ENCODE measurements around the gene ARHGEF7.
"Not testable (repeated sequence)": the region's sequence is repeated elsewhere in the genome, so short reads cannot be mapped to it uniquely, and the experiment has no call there.

Gene ARHGEF7

GRCh38 chr13:111189516-111189915 is 74.4 kb downstream of the ARHGEF7 start:
- DNase-seq (ENCODE audit: low read depth in 2 of 3, low spot score in 2 of 3): not testable (repeated sequence)

- not testable (repeated sequence) for DNase-seq (ENCODE audit: low read depth in 2 of 3, low spot score in 2 of 3)
Measured at GRCh38 chr13:111193223-111193622, 78.1 kb downstream of the ARHGEF7 start.

DNA sequence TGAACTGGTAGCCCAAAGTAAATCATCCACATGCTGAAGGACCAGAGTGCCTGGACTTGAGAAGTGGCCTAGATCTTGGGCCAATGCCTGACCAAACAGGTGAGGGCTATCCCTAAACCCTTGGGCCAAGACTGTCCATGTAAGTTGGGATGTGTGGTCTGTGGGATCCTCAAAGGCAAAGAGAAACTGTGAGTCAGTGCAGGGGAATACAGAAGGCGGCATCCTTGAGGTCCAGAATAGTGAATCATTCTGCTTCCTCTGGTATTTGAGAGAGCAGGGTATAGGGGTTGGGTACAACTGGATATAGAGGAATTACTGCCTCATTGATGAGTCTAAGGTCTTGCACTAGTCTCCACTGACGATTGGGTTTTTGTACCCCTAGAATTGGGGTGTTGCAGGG is 79.5 kb downstream of the ARHGEF7 start:
- not testable (repeated sequence) for DNase-seq (ENCODE audit: low read depth in 2 of 3, low spot score in 2 of 3)

DNA sequence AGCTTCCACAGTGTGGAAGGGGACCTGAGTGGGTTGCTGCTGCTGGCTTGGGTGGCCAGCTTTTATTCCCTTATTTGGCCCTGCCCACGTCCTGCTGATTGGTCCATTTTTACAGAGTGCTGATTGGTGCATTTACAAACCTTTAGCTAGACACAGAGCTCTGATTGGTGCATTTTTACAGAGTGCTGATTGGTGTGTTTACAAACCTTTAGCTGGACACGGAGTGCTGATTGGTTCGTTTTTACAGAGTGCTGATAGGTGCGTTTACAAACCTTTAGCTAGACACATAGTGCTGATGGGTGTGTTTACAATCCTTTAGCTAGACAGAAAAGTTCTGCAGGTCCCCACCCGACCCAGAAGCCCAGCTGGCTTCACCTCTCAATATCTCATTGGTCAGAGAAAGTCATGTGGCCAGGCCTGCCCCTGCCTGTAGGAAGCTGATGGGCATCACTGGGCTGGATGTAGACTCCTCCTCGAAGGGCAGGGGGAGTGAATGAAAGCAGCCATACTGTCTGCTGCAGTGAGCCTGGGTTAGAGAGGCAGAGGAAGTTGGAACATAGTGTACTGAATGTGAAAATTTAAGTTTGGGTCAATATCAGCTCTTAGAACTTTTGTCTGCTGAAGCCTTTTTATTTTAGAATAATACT is 83.7 kb downstream of the ARHGEF7 start:
- DNase-seq (ENCODE audit: low read depth in 2 of 3, low spot score in 2 of 3): not testable (repeated sequence)

- DNase-seq (ENCODE audit: low read depth in 2 of 3, low spot score in 2 of 3): no peak
Measured at GRCh38 chr13:111201304-111201940, 86.3 kb downstream of the ARHGEF7 start.

DNA sequence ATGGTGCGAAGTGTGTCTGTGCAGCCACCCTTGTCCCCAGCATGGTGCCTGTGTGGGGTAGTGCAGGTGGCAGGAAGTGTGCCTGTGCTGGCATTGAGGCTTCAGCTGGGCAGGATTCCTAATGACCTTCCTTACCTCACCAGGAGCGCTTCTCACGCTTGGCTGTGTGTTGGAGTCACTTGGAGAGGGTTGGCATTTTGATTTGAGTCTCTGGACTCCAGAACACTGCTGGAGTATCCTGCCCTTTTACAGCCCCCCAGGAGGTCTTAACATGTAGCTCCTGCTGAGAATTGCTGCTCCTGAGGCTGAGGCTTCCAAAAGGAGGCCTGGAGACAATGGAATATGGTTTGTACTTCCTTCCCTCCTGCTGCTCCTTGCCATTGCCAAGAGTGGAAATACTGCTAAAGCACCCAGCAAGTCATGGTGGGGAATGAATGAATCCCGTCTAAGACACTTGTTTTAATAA is 87.1 kb downstream of the ARHGEF7 start:
- no peak for DNase-seq (ENCODE audit: low read depth in 2 of 3, low spot score in 2 of 3)

- DNase-seq (ENCODE audit: low read depth in 2 of 3, low spot score in 2 of 3): no peak
Measured at GRCh38 chr13:111202745-111203144, 87.6 kb downstream of the ARHGEF7 start.

DNA sequence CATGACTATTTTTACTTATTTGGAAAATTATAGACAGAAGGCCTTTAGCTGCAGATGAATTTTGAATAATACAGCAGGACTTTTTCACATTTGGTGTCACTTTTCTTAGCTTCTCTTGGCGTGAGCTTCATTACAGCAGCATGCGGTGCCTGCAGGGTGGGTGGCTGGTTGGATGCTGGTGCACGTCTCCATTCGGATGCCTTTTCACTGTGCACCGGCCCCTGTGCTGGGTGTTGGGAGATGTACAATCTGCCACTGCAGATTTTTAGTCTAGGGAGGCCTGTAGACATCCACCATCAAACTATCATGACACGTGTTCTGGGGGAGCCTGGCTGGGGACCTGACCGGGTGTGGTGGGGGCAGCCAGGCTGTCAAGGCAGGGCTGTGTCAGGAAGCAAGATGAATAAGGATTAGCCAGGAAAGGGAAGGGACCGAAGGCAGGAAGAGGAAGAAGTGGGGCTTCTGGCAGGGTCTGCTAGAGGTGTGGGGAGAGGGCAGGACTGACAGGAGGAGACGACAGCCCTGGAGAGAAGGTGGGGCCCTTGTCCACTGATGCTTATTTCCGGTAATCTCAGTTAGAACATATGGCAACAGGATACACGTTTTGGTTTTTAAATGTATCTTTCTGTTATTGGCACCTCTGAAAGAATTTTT is 88.8 kb downstream of the ARHGEF7 start:
- DNase-seq (ENCODE audit: low read depth in 2 of 3, low spot score in 2 of 3): no peak

- DNase-seq (ENCODE audit: low read depth in 2 of 3, low spot score in 2 of 3): no peak
Measured at GRCh38 chr13:111204438-111205177, 89.5 kb downstream of the ARHGEF7 start.

GRCh38 chr13:111206148-111206547 is 91.0 kb downstream of the ARHGEF7 start:
- no peak for DNase-seq (ENCODE audit: low read depth in 2 of 3, low spot score in 2 of 3)

GRCh38 chr13:111209613-111210012 is 94.5 kb downstream of the ARHGEF7 start:
- no peak for DNase-seq (ENCODE audit: low read depth in 2 of 3, low spot score in 2 of 3)

DNA sequence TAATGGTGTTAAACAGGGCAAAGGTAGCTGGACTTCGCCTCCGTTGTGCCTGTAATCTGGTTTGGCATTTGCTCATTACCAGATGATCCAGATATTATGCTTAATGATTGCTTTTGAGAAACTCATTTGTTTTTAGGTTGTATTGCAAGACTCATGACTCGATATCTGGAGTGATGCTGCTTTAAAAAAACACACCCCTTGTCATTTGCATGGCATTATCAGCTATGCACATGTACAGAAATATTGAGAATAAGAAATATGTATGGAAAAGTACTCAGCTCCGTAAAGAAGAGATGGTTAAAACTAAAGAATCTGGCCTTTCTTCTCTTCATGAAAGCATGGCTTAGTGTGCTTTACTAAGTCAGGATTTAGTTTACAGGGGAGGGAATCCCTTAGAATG is 95.0 kb downstream of the ARHGEF7 start:
- no peak for DNase-seq (ENCODE audit: low read depth in 2 of 3, low spot score in 2 of 3)

- DNase-seq (ENCODE audit: low read depth in 2 of 3, low spot score in 2 of 3): no peak
Measured at GRCh38 chr13:111210544-111211469, 95.7 kb downstream of the ARHGEF7 start.

DNA sequence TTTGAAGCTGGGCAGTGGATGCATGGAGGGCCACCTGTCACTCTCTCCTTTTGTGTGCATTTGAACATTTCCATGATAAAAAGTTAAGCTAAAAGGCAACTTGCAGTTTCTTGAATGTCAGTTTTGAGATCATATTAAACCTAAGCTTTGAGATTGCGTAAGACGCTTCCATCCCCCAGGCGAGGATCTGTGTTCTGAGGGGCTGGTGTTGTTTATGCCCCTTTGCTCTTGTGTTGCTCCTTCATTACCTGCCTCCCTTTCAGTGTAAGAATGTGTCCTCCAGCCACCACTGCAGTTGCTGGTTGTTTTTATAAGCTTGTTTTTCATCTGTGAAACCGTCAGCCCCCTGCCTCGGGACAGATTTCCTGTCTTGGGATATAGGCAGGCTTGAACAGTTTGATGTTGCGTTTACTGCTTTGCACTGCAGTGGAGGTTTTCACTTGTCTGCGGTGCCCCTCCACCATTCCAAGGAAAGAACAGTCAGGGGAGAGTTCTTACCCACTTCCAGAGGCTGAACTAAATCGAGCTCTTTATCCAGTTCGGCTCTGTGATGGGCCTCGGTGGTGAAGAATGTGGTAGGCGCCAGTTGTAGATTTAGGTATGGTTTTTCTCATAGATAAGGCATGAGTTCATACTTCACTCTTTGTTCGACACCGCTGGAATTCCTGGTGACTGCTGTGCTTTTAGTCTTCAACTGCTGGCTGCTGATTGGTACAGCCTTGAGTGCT is 96.8 kb downstream of the ARHGEF7 start:
- no peak for DNase-seq (ENCODE audit: low read depth in 2 of 3, low spot score in 2 of 3)

GRCh38 chr13:111212517-111212873 is 97.4 kb downstream of the ARHGEF7 start:
- DNase-seq (ENCODE audit: low read depth in 2 of 3, low spot score in 2 of 3): no peak

- no peak for DNase-seq (ENCODE audit: low read depth in 2 of 3, low spot score in 2 of 3)
Measured at GRCh38 chr13:111213964-111214726, 99.0 kb downstream of the ARHGEF7 start.

DNA sequence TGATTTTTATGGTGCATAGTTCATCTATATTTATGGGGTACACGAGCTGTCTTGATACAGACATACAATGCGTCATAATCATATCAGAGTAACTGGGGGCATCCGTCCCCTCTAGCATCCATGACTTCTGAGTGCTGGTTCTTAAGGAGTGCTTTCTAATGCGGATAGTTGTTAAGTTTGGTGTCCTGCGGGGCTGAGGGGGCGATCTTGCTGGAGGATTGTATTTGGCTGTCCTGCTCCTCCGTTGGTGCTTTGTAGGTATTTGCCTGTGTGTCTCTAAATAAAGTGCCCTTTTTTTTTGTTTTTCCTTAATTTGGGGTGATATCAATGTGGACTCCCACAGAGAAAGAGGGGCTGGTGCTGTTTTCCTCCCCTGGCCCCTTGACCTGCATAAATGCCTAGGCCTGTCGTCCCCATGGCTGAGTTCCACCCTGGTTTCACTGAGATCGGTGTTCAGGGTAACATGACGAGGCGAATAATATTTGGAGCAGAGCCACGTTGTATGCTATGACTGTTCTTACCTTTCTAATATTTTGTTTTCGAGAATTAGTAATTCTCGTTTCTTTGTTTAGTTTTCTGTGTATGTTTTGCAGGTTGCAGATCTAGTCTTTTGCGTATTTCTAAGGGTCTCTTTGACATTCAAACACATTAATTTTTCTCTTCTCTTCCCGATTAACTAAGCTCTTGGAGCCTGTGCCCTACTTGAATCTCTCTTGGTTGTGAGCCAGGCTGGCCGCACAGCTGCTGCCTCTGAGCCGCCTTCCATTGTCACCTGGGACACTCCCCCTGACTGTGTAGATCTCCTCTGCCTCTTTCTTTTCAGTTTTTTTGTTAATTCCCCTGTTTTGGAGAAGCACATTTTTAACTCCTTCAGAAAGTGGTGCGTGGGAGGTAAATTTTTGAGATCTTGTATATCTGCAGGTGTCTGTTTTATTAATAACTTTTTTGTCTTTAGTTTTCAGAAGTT is 100.3 kb downstream of the ARHGEF7 start:
- DNase-seq (ENCODE audit: low read depth in 2 of 3, low spot score in 2 of 3): no peak
